ENCODE data around the gene CAP2.

Gene CAP2

DNA sequence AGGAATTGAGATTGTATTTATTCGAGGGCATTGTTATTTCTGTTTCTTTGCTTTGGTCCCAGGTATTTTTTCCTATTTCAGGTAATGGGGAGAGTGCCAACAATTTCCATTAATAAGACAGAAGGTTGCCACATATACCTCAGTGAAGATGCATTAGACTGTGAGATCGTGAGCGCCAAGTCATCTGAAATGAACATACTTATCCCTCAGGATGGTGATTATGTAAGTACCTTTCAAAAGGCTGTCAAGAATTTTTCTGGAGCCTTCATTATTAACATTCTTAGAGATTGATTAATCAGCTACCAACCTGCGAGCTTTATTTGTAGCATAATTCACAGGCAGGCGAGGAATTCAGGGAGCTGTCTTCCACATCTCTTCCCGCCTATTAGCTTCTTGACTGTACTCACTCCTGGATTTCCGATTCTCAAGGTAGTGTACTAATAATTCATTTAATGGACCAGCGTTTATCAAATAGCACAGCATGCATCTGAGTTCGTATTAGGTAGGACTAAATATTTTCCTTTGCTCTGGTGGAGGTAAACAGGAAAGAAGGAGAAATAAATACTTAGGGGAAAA lies 158.1 kb downstream of the CAP2 start:
- DNase-seq (ENCODE audit: low read depth), result no peak
- TF ChIP-seq, protein P1, sequence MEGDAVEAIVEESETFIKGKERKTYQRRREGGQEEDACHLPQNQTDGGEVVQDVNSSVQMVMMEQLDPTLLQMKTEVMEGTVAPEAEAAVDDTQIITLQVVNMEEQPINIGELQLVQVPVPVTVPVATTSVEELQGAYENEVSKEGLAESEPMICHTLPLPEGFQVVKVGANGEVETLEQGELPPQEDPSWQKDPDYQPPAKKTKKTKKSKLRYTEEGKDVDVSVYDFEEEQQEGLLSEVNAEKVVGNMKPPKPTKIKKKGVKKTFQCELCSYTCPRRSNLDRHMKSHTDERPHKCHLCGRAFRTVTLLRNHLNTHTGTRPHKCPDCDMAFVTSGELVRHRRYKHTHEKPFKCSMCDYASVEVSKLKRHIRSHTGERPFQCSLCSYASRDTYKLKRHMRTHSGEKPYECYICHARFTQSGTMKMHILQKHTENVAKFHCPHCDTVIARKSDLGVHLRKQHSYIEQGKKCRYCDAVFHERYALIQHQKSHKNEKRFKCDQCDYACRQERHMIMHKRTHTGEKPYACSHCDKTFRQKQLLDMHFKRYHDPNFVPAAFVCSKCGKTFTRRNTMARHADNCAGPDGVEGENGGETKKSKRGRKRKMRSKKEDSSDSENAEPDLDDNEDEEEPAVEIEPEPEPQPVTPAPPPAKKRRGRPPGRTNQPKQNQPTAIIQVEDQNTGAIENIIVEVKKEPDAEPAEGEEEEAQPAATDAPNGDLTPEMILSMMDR (IDR thresholded peaks at IDR 0.05; ENCODE audit: control insufficient read depth, insufficient read depth, low read depth, low read length, missing control alignments), result no peak
- no peak overlapping the region for H3K4me3 ChIP-seq (ENCODE audit: control insufficient read depth, low read depth, low read length)

DNA sequence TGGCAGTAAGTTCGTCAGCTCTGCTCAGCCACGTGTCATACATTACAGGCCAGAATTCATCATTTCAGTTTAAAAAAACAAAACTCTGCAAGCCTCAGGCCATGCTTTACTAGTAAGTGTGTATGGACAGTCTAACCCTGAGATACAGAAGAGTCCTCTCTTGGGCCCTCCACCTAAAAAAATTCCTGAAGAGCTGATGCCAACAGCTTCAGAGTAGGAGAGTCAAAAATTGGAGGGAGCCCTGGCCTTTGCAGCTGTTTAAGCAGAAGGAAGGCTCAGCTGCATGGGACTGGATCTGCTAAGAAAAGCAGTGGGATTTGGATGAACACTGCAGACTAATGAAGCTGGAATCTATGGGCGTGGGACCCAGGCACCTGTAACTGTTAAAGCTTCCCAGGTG lies 159.5 kb downstream of the CAP2 start:
- TF ChIP-seq, protein P1 (IDR thresholded peaks at IDR 0.05; ENCODE audit: control insufficient read depth, insufficient read depth, low read depth, low read length, missing control alignments), result no peak
- DNase-seq (ENCODE audit: low read depth), result no peak
- no peak overlapping the region for H3K4me3 ChIP-seq (ENCODE audit: control insufficient read depth, low read depth, low read length)

DNA sequence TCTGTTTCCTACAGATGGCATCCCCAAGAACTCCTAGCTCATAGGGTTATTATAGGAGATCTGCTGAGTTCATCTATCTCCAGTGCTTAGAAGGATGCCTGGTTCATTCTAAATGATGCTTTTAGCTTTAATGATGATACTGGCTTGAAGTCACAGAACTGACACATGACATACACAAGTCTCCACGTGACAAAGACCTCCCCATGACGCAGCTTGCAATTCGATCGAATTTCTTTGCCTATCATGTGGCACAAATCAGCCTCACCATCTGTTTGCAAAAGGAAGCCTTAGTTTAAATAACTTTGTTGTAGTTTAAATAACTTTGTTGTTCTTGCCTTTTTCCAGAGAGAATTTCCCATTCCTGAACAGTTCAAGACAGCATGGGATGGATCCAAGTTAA lies 162.6 kb downstream of the CAP2 start:
- DNase-seq (ENCODE audit: low read depth), result no peak
- H3K4me3 ChIP-seq (ENCODE audit: control insufficient read depth, low read depth, low read length), result no peak overlapping the region
- TF ChIP-seq, protein P1 (IDR thresholded peaks at IDR 0.05; ENCODE audit: control insufficient read depth, insufficient read depth, low read depth, low read length, missing control alignments), result no peak

DNA sequence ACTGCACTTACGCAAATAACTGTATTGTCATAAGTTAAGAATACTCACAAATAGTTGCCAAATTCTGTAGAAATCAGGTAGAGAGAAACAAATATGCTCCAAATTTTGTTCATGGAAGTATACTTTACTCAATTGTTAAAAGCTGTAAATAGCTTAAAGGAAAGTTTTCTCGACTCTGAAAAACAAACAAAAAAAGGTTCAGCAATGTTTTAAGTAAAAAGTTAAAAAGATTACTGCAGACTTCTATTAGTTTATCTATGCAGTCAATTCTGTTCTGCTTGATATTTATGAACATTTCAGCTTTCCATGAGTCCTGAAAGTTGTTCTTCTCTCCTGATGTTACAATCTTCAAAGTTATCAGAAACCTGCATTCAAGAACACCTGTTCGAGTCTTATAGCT lies 169.2 kb downstream of the CAP2 start:
- no peak for DNase-seq (ENCODE audit: low read depth)
- TF ChIP-seq, protein P1 (IDR thresholded peaks at IDR 0.05; ENCODE audit: control insufficient read depth, insufficient read depth, low read depth, low read length, missing control alignments), result no peak
- no peak overlapping the region for H3K4me3 ChIP-seq (ENCODE audit: control insufficient read depth, low read depth, low read length)

DNA sequence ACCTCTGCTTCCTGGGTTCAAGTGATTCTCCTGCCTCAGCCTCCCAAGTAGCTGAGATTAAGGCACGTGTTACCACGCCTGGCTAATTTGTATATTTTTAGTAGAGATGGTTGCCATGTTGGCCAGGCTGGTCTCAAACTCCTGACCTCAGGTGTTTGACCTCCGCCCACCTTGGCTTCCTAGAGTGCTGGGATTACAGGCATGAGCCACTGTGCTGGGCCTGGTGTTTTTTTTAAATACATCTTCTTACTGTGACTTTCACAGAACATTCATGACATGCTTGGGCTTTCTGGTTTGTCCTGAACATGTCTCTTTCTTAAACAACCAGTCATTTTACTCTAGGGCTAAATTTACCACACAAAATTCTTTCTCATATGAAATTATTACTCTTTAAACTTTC lies 172.0 kb downstream of the CAP2 start:
- TF ChIP-seq, protein P1 (IDR thresholded peaks at IDR 0.05; ENCODE audit: control insufficient read depth, insufficient read depth, low read depth, low read length, missing control alignments), result no peak
- no peak for DNase-seq (ENCODE audit: low read depth)
- no peak overlapping the region for H3K4me3 ChIP-seq (ENCODE audit: control insufficient read depth, low read depth, low read length)

DNA sequence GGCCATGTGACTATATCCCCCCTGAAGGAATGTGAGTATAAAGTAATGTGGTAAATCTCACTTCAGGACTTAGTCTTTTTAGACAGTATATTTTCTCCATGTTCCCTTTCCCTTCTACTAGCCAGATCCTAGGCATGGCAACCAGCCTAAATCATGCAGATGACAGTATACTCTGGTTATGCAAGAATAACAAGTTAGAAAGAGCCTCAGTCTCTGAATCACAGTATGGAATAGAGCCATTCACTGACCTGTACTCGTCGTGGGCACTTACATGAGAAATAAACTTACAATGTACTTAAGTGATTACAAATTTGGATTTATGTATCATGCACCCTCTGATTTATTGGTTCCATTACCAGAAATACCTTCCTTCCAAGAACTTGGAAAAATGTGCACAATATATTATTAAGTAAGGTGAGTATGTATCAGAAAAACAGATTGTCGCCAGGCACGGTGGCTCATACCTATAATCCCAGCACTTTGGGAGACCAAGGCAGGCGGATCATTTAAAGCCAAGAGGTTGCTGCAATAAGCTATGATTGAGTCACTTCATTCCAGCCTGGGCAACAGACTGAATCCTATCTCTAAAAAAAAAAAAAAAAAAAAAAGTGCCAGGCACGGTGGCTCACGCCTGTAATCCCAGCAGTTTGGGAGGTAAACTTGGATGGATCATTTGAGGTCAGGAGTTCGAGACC lies 181.6 kb downstream of the CAP2 start:
- H3K4me3 ChIP-seq (ENCODE audit: control insufficient read depth, low read depth, low read length), result no peak overlapping the region
- TF ChIP-seq, protein P1 (IDR thresholded peaks at IDR 0.05; ENCODE audit: control insufficient read depth, insufficient read depth, low read depth, low read length, missing control alignments), result no peak
- peak; percentile 72 for DNase-seq (ENCODE audit: low read depth)
